Activated T-helper 1 cell treated with anti-CD3 and anti-CD28 coated beads, Interleukin-2, amount 50 U/mL, for 16 hours (primary cell): ENCODE data around the gene NUS1.
"Not testable (repeated sequence)": the region's sequence is repeated elsewhere in the genome, so short reads cannot be mapped to it uniquely, and the experiment has no call there.

Experiments used
- DNase-seq, 2 donors: peaks; one replicate each; pipeline ENCODE4 v3.0.0-alpha.2; 2020; ENCODE audit warnings: low read depth in 1 of 2, low spot score in 1 of 2

NUS1 gene

DNA sequence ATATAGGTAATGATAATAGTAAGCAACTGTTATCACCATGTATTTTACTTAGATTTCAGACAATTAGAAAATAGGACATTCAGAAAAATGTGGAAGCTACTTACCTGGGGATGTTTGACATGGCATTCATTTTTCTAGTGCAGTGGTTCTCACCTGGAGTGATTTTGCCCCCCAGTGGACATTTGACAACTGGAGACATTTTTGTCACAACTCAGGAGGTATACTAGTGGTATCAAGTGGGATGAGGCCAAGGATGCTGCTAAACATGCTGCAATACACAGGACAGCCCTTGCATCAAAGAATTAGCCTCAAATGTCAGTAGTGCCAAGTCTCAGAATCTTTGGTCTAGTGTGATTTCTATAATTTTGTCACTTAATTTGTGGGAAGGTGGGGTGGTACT lies 36.1 kb downstream of the NUS1 start:
- DNase-seq, result no peak

DNA sequence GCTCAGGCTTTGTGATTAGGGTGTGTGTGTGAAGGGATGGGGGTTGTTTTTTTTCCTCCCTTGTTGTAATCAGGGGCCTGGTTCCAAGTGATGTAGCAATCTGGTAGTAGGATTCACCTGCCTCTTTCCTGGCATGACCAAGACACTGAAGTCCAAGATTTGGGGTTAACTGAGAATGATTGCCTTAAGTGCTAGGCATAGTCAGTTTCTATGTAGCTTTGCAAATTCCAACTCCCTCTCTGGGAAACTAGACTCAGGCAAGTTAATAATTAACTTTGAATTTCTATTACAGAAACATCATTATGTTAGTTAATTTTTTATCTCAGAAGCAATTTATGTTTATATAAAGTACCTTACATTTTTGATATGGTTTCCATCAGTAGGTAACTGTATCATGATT lies 43.6 kb downstream of the NUS1 start:
- no peak for DNase-seq

DNA sequence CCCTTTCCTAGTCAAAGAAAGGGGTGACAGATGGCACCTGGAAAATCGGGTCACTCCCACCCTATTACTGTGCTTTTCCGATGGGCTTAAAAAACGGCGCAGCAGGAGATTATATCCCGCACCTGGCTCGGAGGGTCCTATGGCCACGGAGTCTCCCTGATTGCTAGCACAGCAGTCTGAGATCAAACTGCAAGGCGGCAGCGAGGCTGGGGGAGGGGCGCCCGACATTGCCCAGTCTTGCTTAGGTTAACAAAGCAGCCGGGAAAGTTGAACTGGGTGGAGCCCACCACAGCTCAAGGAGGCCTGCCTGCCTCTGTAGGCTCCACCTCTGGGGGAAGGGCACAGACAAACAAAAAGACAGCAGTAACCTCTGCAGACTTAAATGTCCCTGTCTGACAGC lies 46.3 kb downstream of the NUS1 start:
- not testable (repeated sequence) for DNase-seq

DNA sequence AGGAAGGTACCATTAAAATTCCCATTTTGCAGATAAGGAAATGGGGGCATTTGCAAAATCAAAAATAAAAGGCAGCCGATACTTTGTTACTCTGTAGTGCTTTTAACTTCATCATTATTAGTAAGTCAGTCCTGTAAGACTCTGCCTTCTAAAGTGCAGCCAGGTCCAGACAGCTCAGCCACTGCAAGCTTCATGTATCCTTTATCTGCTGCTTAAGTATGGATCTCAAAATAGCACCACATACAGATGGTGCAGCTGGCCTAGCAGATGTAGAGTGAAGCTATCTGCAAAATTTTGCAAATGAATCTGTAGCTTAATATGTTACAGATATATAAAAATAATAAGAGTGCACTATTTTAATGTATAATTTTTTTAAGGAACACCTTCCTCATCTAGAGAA lies 53.4 kb downstream of the NUS1 start:
- no peak for DNase-seq

DNA sequence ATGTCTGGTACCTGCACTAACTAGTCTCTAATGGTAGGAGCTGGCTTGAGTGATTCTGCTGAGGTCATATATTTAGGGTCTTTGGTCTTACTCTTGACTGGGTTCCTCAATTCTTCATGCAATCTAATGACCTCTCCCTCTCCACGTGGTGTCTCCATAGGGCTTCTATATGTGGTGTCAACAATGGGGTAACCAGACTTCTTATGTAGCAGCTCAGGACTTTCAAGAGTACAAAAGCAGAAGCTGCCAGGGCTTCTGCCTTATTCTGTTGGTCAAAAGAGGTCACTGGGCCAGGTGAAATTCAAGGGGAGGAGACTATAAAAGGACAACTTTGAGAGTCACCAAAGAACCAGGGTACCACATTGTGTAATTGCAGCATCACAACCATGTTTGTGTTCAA lies 54.3 kb downstream of the NUS1 start:
- DNase-seq, result no peak

DNA sequence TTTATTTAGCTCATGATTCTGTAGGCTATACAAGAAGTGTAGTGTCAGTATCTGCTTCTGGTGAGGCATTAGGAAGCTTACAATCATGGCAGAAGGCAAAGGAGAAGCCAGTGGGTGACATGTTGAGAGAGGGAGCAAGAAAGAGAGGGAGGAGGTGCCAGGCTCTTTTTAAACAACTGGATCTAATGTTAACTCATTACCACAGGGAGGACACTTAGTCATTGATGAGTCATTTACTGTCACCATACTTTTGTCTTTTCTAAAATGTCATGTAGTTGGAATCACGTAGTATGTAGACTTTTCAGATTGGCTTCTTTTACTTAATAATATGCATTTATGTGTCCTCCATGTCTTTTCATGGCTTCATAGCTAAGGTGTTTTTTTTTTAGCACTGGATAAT lies 58.1 kb downstream of the NUS1 start:
- DNase-seq, result no peak

DNA sequence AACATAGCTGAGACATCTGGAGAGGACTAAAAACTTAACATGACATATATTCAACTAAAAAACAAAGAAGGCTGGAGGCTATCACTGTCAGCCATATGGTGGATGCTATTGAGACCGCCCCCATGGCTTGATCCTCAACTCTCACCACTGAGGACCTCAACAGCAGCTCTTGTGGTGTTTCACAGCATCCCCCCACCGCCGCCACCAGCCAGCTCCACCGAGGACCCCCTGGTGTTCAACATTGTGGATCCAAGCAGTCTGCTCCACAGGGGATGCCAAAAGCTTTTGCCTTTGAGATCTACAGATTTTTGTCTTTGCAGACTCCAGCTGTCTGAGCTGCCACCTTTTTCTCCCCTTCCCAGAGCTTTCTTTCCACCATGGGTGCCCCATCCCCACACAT lies 64.6 kb downstream of the NUS1 start:
- no peak for DNase-seq

DNA sequence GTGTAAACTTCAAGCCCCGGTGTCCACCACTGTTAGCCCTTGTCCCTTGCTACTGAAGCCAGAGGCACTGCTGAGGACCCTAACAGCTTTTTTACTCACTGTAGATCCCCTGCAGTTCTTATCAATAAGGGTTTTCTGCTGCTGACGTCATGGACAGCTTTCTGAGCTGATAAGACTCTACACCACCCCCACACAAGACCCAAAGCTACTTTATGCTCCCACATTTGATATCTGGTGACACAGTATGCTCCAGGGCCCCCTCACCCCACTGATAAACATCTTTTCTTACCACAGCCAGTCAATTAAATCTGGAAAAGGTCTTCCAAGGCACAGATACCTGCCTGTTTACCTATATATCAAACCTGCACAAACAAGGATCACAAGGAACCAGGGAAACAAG lies 65.3 kb downstream of the NUS1 start:
- no peak for DNase-seq

DNA sequence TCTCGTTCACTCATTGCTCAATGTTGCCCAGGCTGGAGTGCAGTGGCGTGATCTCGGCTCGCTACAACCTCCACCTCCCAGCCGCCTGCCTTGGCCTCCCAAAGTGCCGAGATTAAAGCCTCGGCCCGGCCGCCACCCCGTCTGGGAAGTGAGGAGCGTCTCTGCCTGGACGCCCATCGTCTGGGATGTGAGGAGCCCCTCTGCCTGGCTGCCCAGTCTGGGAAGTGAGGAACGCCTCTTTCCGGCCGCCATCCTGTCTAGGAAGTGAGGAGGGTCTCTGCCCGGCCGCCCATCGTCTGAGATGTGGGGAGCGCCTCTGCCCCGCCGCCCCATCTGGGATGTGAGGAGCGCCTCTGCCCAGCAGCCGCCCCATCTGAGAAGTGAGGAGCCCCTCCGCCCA lies 75.4 kb downstream of the NUS1 start:
- not testable (repeated sequence) for DNase-seq
